Nephron progenitor cell (in vitro differentiated cells): Measurements from ENCODE around the gene KCNJ8.
A peak's percentile ranks its signal among the peaks of the same experiment; 100 is the strongest.

Source experiments
- DNase-seq: peaks from one replicate; pipeline ENCODE4 v3.0.0; 2021
- H3K27ac Mint-ChIP-seq: 2 replicates; pipeline ENCODE4 v1.8.0; 2021; ENCODE audit warnings: mild to moderate bottlenecking, moderate library complexity, mixed read lengths
- H3K27me3 Mint-ChIP-seq: 2 replicates; pipeline ENCODE4 v1.8.0; 2021; ENCODE audit warnings: mild to moderate bottlenecking, low read depth, mixed read lengths; ENCODE audit not compliant: poor library complexity
- H3K36me3 Mint-ChIP-seq: 2 replicates; pipeline ENCODE4 v1.8.0; 2021; ENCODE audit warnings: low read depth, mixed read lengths
- H3K4me1 Mint-ChIP-seq: 2 replicates; pipeline ENCODE4 v1.8.0; 2021; ENCODE audit warnings: mixed read lengths
- H3K4me3 Mint-ChIP-seq: 2 replicates; pipeline ENCODE4 v1.8.0; 2021; ENCODE audit warnings: mild to moderate bottlenecking, moderate library complexity, mixed read lengths
- H3K9me3 Mint-ChIP-seq: 2 replicates; pipeline ENCODE4 v1.8.0; 2021; ENCODE audit warnings: mild to moderate bottlenecking, moderate library complexity, mixed read lengths
- CTCF ChIP-seq: fragments of 200-600 bp; sonication (generic); IDR thresholded peaks from 2 replicates; pipeline ENCODE4 v1.5.0; 2021; ENCODE audit warnings: antibody characterized with exemption

The KCNJ8 gene

GRCh38 chr12:21764950-21765349, 9.6 kb downstream of the KCNJ8 start:
- DNase-seq, result no peak
- peaks cover 54% of the 10 kb centered on the region for H3K36me3 Mint-ChIP-seq
- no peak overlapping the region for H3K27ac Mint-ChIP-seq
- peaks cover 4% of the 10 kb centered on the region for H3K9me3 Mint-ChIP-seq
- peaks cover 3% of the 10 kb centered on the region for H3K27me3 Mint-ChIP-seq
- H3K4me1 Mint-ChIP-seq, result peaks cover 8% of the 10 kb centered on the region
- no peak for TF ChIP-seq CTCF
- H3K4me3 Mint-ChIP-seq, result no peak overlapping the region

- Mint-ChIP-seq H3K27ac (no peak overlapping the region), H3K9me3 (peaks cover 4% of the 10 kb centered on the region), H3K4me1 (peaks cover 8% of the 10 kb centered on the region), H3K27me3 (peaks cover 3% of the 10 kb centered on the region), H3K4me3 (no peak overlapping the region), H3K36me3 (peaks cover 46% of the 10 kb centered on the region)
- DNase-seq, result no peak
- TF ChIP-seq CTCF, result no peak
Observed at GRCh38 chr12:21764065-21764464, 10.4 kb downstream of the KCNJ8 start.

GRCh38 chr12:21763531-21763930, 11.0 kb downstream of the KCNJ8 start:
- Mint-ChIP-seq H3K27me3 (peaks cover 3% of the 10 kb centered on the region), H3K27ac (no peak overlapping the region), H3K4me3 (no peak overlapping the region), H3K36me3 (peaks cover 42% of the 10 kb centered on the region), H3K4me1 (peaks cover 8% of the 10 kb centered on the region), H3K9me3 (peaks cover 4% of the 10 kb centered on the region)
- DNase-seq, result no peak
- no peak for TF ChIP-seq CTCF

- peaks cover 8% of the 10 kb centered on the region for H3K4me1 Mint-ChIP-seq
- H3K9me3 Mint-ChIP-seq, result no peaks in the 10 kb centered on the region
- H3K27me3 Mint-ChIP-seq, result peaks cover 3% of the 10 kb centered on the region
- no peak for DNase-seq
- H3K4me3 Mint-ChIP-seq, result no peak overlapping the region
- H3K27ac Mint-ChIP-seq, result no peak overlapping the region
- H3K36me3 Mint-ChIP-seq, result peaks cover 5% of the 10 kb centered on the region
- TF ChIP-seq CTCF, result no peak
Observed at GRCh38 chr12:21759737-21760136, 14.8 kb downstream of the KCNJ8 start.

- peak overlapping the region; percentile 36 for H3K27ac Mint-ChIP-seq
- no peak overlapping the region for H3K4me3 Mint-ChIP-seq
- no peaks in the 10 kb centered on the region for H3K27me3 Mint-ChIP-seq
- no peak for DNase-seq
- peaks cover 8% of the 10 kb centered on the region for H3K4me1 Mint-ChIP-seq
- no peak for TF ChIP-seq CTCF
- no peaks in the 10 kb centered on the region for H3K36me3 Mint-ChIP-seq
- no peaks in the 10 kb centered on the region for H3K9me3 Mint-ChIP-seq
Observed at GRCh38 chr12:21757735-21758134, 16.8 kb downstream of the KCNJ8 start.

GRCh38 chr12:21756699-21757098, 17.8 kb downstream of the KCNJ8 start:
- Mint-ChIP-seq H3K27ac (no peak overlapping the region), H3K4me3 (no peak overlapping the region)

More at GRCh38 chr12:21756699-21757098, 17.8 kb downstream of the KCNJ8 start:
- Mint-ChIP-seq H3K27me3 (no peaks in the 10 kb centered on the region), H3K36me3 (no peaks in the 10 kb centered on the region), H3K9me3 (no peaks in the 10 kb centered on the region), H3K4me1 (peaks cover 9% of the 10 kb centered on the region)
- no peak for TF ChIP-seq CTCF
- no peak for DNase-seq
